NCI-H226 (cell line): ENCODE measurements around the gene SCAANT1.

ENCODE experiments used
- DNase-seq: peaks from one replicate; pipeline ENCODE4 v3.0.0-alpha.2; 2015

The SCAANT1 gene

GRCh38 chr3:63933459-63933858, 21.3 kb upstream of the SCAANT1 start:
- DNase-seq: no peak

- no peak for DNase-seq
Measured at GRCh38 chr3:63932509-63933212, 20.5 kb upstream of the SCAANT1 start.

- no peak for DNase-seq
Measured at GRCh38 chr3:63931290-63931689, 19.1 kb upstream of the SCAANT1 start.

- no peak for DNase-seq
Measured at GRCh38 chr3:63927422-63928280, 15.5 kb upstream of the SCAANT1 start.

- DNase-seq: no peak
Measured at GRCh38 chr3:63926309-63926708, 14.1 kb upstream of the SCAANT1 start.

- DNase-seq: no peak
Measured at GRCh38 chr3:63922491-63923199, 10.5 kb upstream of the SCAANT1 start.

- DNase-seq: no peak
Measured at GRCh38 chr3:63921741-63922482, 9.7 kb upstream of the SCAANT1 start.

GRCh38 chr3:63920001-63920400, 7.8 kb upstream of the SCAANT1 start:
- DNase-seq: peak; percentile 26

- DNase-seq: no peak
Measured at GRCh38 chr3:63918321-63918720, 6.1 kb upstream of the SCAANT1 start.

GRCh38 chr3:63914312-63914711, 2.1 kb upstream of the SCAANT1 start:
- no peak for DNase-seq

- peak; percentile 73 for DNase-seq
Measured at GRCh38 chr3:63912768-63913588, 795 bp upstream of the SCAANT1 start.

GRCh38 chr3:63911509-63911872, 692 bp downstream of the SCAANT1 start:
- DNase-seq: no peak

GRCh38 chr3:63910891-63911290, 1.3 kb downstream of the SCAANT1 start:
- DNase-seq: no peak

- no peak for DNase-seq
Measured at GRCh38 chr3:63910001-63910400, 2.2 kb downstream of the SCAANT1 start.

- no peak for DNase-seq
Measured at GRCh38 chr3:63909431-63909830, 2.8 kb downstream of the SCAANT1 start.

- DNase-seq: no peak
Measured at GRCh38 chr3:63908776-63909175, 3.4 kb downstream of the SCAANT1 start.

- DNase-seq: no peak
Measured at GRCh38 chr3:63908081-63908736, 4.0 kb downstream of the SCAANT1 start.

GRCh38 chr3:63905731-63906620, 6.2 kb downstream of the SCAANT1 start:
- DNase-seq: no peak

- DNase-seq: no peak
Measured at GRCh38 chr3:63900459-63900858, 11.7 kb downstream of the SCAANT1 start.

- DNase-seq: no peak
Measured at GRCh38 chr3:63900010-63900409, 12.2 kb downstream of the SCAANT1 start.
